Endothelial cell (in vitro differentiated cells): Measurements from ENCODE around the gene DYNC1I1. TPM values are rescaled to one million over a fixed set of nuclear protein-coding genes. Genes with fewer than 3 reads are reported as not detected.

Source experiments
- DNase-seq: peaks from one replicate; pipeline ENCODE4 v3.0.0; 2021; ENCODE audit warnings: low spot score
- H3K27ac Mint-ChIP-seq: one replicate; pipeline ENCODE4 v1.8.0; 2021; ENCODE audit warnings: mixed read lengths, inconsistent platforms; ENCODE audit not compliant: unreplicated experiment
- H3K27me3 Mint-ChIP-seq: one replicate; pipeline ENCODE4 v1.8.0; 2021; ENCODE audit warnings: mild to moderate bottlenecking, moderate library complexity, mixed read lengths, inconsistent platforms; ENCODE audit not compliant: unreplicated experiment
- H3K36me3 Mint-ChIP-seq: one replicate; pipeline ENCODE4 v1.8.0; 2021; ENCODE audit warnings: mild to moderate bottlenecking, low read depth, mixed read lengths, inconsistent platforms; ENCODE audit not compliant: unreplicated experiment
- H3K4me1 Mint-ChIP-seq: one replicate; pipeline ENCODE4 v1.8.0; 2021; ENCODE audit warnings: mild to moderate bottlenecking, mixed read lengths, inconsistent platforms; ENCODE audit not compliant: unreplicated experiment
- H3K4me3 Mint-ChIP-seq: one replicate; pipeline ENCODE4 v1.8.0; 2021; ENCODE audit warnings: mild to moderate bottlenecking, mixed read lengths, inconsistent platforms; ENCODE audit not compliant: unreplicated experiment
- H3K9me3 Mint-ChIP-seq: one replicate; pipeline ENCODE4 v1.8.0; 2021; ENCODE audit warnings: mixed read lengths, inconsistent platforms; ENCODE audit not compliant: unreplicated experiment
- CTCF ChIP-seq: fragments of 200-600 bp; sonication (generic); IDR thresholded peaks from one replicate; pipeline ENCODE4 v1.5.0; 2021; ENCODE audit warnings: antibody characterized with exemption; ENCODE audit not compliant: unreplicated experiment
- total RNA-seq: library from RNA; stranded (reverse); fragmentation: NEBNext Ultra II Directional; extraction: Animal tissue kit (Norgen Biotek cat#: 25700); gene quantifications from one replicate; pipeline ENCODE4 v1.2.1, GENCODE V29; 2021; ENCODE audit not compliant: unreplicated experiment

The DYNC1I1 gene
- total RNA-seq, 1 donor from 2014 or later, result 3.1 TPM

GRCh38 chr7:96013836-96014235, 241.5 kb downstream of the DYNC1I1 start:
- Mint-ChIP-seq H3K9me3 (no peaks in the 10 kb centered on the region), H3K4me3 (no peak overlapping the region), H3K4me1 (peaks cover 13% of the 10 kb centered on the region), H3K27ac (peak overlapping the region; percentile 14), H3K36me3 (no peaks in the 10 kb centered on the region), H3K27me3 (no peaks in the 10 kb centered on the region)
- TF ChIP-seq CTCF, result no peak
- DNase-seq, result no peak

- Mint-ChIP-seq H3K27ac (no peak overlapping the region), H3K27me3 (no peaks in the 10 kb centered on the region), H3K9me3 (no peaks in the 10 kb centered on the region), H3K36me3 (no peaks in the 10 kb centered on the region), H3K4me3 (no peak overlapping the region), H3K4me1 (peaks cover 13% of the 10 kb centered on the region)
- DNase-seq, result no peak
- TF ChIP-seq CTCF, result no peak
Measured at GRCh38 chr7:96014617-96015016, 242.3 kb downstream of the DYNC1I1 start.

GRCh38 chr7:96016056-96016586, 243.8 kb downstream of the DYNC1I1 start:
- Mint-ChIP-seq H3K27ac (no peak overlapping the region), H3K4me3 (no peak overlapping the region), H3K4me1 (peaks cover 13% of the 10 kb centered on the region), H3K36me3 (no peaks in the 10 kb centered on the region), H3K9me3 (no peaks in the 10 kb centered on the region), H3K27me3 (no peaks in the 10 kb centered on the region)
- no peak for TF ChIP-seq CTCF
- no peak for DNase-seq

- H3K27me3 Mint-ChIP-seq, result no peaks in the 10 kb centered on the region
- no peak for DNase-seq
- TF ChIP-seq CTCF, result no peak
- H3K9me3 Mint-ChIP-seq, result no peaks in the 10 kb centered on the region
- H3K36me3 Mint-ChIP-seq, result no peaks in the 10 kb centered on the region
- H3K4me1 Mint-ChIP-seq, result peaks cover 13% of the 10 kb centered on the region
- no peak overlapping the region for H3K4me3 Mint-ChIP-seq
- no peak overlapping the region for H3K27ac Mint-ChIP-seq
Measured at GRCh38 chr7:96016735-96017134, 244.4 kb downstream of the DYNC1I1 start.

- no peaks in the 10 kb centered on the region for H3K27me3 Mint-ChIP-seq
- H3K9me3 Mint-ChIP-seq, result no peaks in the 10 kb centered on the region
- no peak for TF ChIP-seq CTCF
- no peak for DNase-seq
- H3K4me3 Mint-ChIP-seq, result no peak overlapping the region
- H3K4me1 Mint-ChIP-seq, result peaks cover 9% of the 10 kb centered on the region
- H3K27ac Mint-ChIP-seq, result no peak overlapping the region
- no peaks in the 10 kb centered on the region for H3K36me3 Mint-ChIP-seq
Measured at GRCh38 chr7:96017877-96018276, 245.5 kb downstream of the DYNC1I1 start.
